GM23248 (cell line): ENCODE measurements around the gene BEAN1.

Experiments
- EZH2 ChIP-seq: fragments of 200-600 bp; sonication (generic); IDR thresholded peaks from 2 replicates; pipeline ENCODE4 v1.6.1; 2018; ENCODE audit warnings: antibody characterized with exemption, mild to moderate bottlenecking; ENCODE audit not compliant: insufficient read depth, poor library complexity, severe bottlenecking
- EZH2phosphoT487 ChIP-seq: fragments of 200-600 bp; sonication (generic); IDR thresholded peaks from 2 replicates; pipeline ENCODE4 v1.6.1; 2018; ENCODE audit warnings: antibody characterized with exemption, moderate library complexity, mild to moderate bottlenecking, low read depth; ENCODE audit not compliant: insufficient read depth

- TF ChIP-seq EZH2phosphoT487, result no peak
- no peak for TF ChIP-seq EZH2
These were observed 7.6 kb upstream of the BEAN1 start for GRCh38 chr16:66419527-66419926.
